Measurements from ENCODE around the gene SPA17. TPM values are rescaled to one million over a fixed set of nuclear protein-coding genes. Genes with fewer than 3 reads are reported as not detected.

The SPA17 gene
- total and polyA plus RNA-seq, 4 donors = 14.4 to 28.9 (median 16.0) TPM

- no peak for TF ChIP-seq CTCF (IDR thresholded peaks at IDR 0.05; ENCODE audit: control extremely low read depth, extremely low read depth)
- no peaks in the 10 kb centered on the region for H3K9me3 ChIP-seq (ENCODE audit: control insufficient read depth in 4 of 4, insufficient read depth in 3 of 4, low read length in 3 of 4)
- H3K9ac ChIP-seq (ENCODE audit: insufficient read depth in 1 of 2, low read length in 2 of 2) = no peak overlapping the region
- no peak overlapping the region for H3K27ac ChIP-seq (ENCODE audit: low read depth in 1 of 2, low read length in 1 of 2)
- ATAC-seq (ENCODE audit: insufficient read depth, low FRiP score) = no peak
- WGBS, 2 donors = 86 to 96% methylated on average over 6 of the region's 6 CpGs
- H3K27me3 ChIP-seq (ENCODE audit: control insufficient read depth in 3 of 3, insufficient read depth in 3 of 3, low read length in 2 of 3) = peaks cover 0 to 71% (median 55%) of the 10 kb centered on the region in 3 donors
- no peaks in the 10 kb centered on the region for H3K36me3 ChIP-seq (ENCODE audit: control insufficient read depth in 4 of 4, insufficient read depth in 4 of 4, low read length in 4 of 4)
- no peak overlapping the region for H3K4me3 ChIP-seq
- no peak for DNase-seq
- H3K4me1 ChIP-seq (ENCODE audit: control insufficient read depth in 5 of 5, insufficient read depth in 5 of 5, low read length in 5 of 5) = peaks cover 0 to 33% (median 11%) of the 10 kb centered on the region in 5 donors
Observed at GRCh38 chr11:124743050-124743449, 69.3 kb downstream of the SPA17 start.

- ATAC-seq (ENCODE audit: insufficient read depth, low FRiP score) = no peak
- Histone ChIP-seq H3K4me3 (no peak overlapping the region), H3K27me3 (ENCODE audit: control insufficient read depth in 3 of 3, insufficient read depth in 3 of 3, low read length in 2 of 3) (peaks cover 0 to 92% (median 66%) of the 10 kb centered on the region in 3 donors), H3K9ac (ENCODE audit: insufficient read depth in 1 of 2, low read length in 2 of 2) (no peak overlapping the region), H3K27ac (ENCODE audit: low read depth in 1 of 2, low read length in 1 of 2) (no peak overlapping the region), H3K9me3 (ENCODE audit: control insufficient read depth in 4 of 4, insufficient read depth in 3 of 4, low read length in 3 of 4) (no peaks in the 10 kb centered on the region), H3K4me1 (ENCODE audit: control insufficient read depth in 5 of 5, insufficient read depth in 5 of 5, low read length in 5 of 5) (peaks cover 0 to 25% (median 13%) of the 10 kb centered on the region in 5 donors), H3K36me3 (ENCODE audit: control insufficient read depth in 4 of 4, insufficient read depth in 4 of 4, low read length in 4 of 4) (no peaks in the 10 kb centered on the region)
- no peak for DNase-seq
- no peak for TF ChIP-seq CTCF (IDR thresholded peaks at IDR 0.05; ENCODE audit: control extremely low read depth, extremely low read depth)
- 70 to 78% methylated on average over 44 of the region's 44 CpGs for WGBS, 2 donors
Observed at GRCh38 chr11:124745270-124745834, 71.6 kb downstream of the SPA17 start.

- no peaks in the 10 kb centered on the region for H3K36me3 ChIP-seq (ENCODE audit: control insufficient read depth in 4 of 4, insufficient read depth in 4 of 4, low read length in 4 of 4)
- WGBS, 2 donors = 12 to 20% methylated on average over 38 to 41 of the region's 41 CpGs
- no peak for TF ChIP-seq CTCF (IDR thresholded peaks at IDR 0.05; ENCODE audit: control extremely low read depth, extremely low read depth)
- peak overlapping the region; percentile 15 for H3K4me3 ChIP-seq
- DNase-seq (peak in 1 of 3 donors; percentile 37), ATAC-seq (ENCODE audit: insufficient read depth, low FRiP score) (no peak)
- no peaks in the 10 kb centered on the region for H3K9me3 ChIP-seq (ENCODE audit: control insufficient read depth in 4 of 4, insufficient read depth in 3 of 4, low read length in 3 of 4)
- peaks cover 0 to 21% (median 13%) of the 10 kb centered on the region in 5 donors for H3K4me1 ChIP-seq (ENCODE audit: control insufficient read depth in 5 of 5, insufficient read depth in 5 of 5, low read length in 5 of 5)
- peak overlapping the region in 1 of 2 donors; percentile 84 for H3K27ac ChIP-seq (ENCODE audit: low read depth in 1 of 2, low read length in 1 of 2)
- H3K27me3 ChIP-seq (ENCODE audit: control insufficient read depth in 3 of 3, insufficient read depth in 3 of 3, low read length in 2 of 3) = peaks cover 0 to 89% (median 73%) of the 10 kb centered on the region in 3 donors
- peak overlapping the region in 1 of 2 donors; percentile 6 for H3K9ac ChIP-seq (ENCODE audit: insufficient read depth in 1 of 2, low read length in 2 of 2)
Observed at GRCh38 chr11:124745835-124746620, 72.3 kb downstream of the SPA17 start.

All from lung (tissue), 12 donors.